HG03439 (cell line): ENCODE data around the gene TMCC2.

ENCODE experiments used
- ATAC-seq: cut with Tn5 transposase; IDR thresholded peaks from one replicate; pipeline ENCODE4 v1.9.1; 2021; ENCODE audit warnings: mild to moderate bottlenecking, moderate library complexity; ENCODE audit not compliant: unreplicated experiment

The TMCC2 gene

DNA sequence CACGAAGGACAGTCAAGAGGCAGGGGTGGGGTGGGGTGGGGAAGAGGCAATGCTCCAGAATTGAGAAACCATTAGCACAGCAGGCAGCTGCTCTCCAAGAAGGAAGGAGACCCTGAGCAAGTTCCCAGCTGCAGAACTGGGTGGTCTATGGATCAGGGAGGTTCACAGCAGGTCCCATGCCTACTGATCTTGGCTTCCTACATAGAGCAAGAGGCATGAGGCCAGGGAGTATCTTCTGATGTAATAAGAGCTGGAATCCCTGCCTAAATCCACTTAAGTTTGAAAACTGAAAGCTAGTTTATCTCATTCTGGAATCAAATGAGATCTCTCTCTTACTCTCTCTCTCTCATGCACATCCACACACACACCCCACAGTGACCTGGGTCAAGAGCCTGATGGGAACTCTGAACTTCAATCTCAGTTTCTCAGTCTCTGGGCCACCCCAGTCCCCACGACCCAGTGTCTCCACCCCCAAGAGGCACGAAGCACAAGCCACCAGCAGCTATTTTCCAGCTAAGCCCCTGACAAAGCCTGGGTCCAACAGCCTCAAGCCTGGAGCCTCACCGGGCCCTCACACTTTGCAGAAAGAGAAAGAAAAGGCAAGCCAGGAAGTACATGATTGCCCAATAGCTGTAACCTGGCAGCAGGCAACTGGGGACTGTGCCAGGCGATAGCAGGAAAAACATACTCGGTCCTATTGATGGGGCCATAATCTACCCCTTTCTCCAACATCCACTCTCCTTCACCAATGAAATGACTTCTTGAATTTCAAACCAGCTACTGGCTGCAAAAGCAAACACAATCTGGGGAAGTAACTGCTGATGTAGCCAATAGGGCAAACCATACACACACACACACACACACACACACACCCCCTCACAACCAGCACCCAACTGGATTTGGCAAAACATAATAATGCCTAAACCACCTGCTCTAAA, 91.6 kb downstream of the TMCC2 start:
- no peak for ATAC-seq

DNA sequence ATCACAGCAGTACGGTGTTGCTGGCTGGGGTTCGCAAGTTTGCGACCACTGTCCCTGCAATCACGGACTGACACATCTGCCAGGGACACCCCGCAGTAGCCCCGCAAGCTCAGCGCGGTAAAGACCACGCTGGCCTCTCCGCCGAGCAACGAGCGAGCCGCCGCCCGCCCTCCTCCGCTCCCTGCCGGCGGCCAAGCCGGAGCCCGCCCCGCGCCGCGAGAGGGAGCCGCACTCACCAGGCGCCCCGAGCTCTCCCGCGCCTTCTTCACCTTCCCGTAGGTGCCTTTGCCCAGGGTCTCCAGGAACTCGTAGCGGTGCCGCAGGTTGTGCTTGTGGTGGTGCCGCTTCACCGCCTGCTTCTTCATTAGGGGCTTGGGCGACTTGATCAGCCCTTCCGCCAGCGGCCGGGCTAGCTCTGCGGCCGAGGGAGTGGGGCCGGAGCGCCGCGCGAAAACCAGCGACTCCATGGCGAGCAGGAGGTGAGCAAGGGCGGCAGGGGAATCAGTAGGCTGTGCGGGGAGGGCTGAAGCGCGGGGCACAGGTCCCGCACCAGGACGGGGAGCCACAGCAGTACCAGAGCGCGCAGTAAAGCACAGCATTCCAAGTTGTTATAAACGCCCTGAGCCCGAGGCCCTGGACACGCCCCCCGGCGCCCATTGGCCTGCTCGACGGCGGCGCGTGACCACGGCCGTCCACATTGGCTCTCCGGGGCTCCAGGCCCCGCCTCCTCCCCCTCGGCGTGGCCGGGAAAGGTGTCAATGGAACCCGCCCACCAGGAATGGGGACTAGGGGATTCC, 93.6 kb downstream of the TMCC2 start, which contains the start of gene NUAK2:
NUAK2 (minus strand) TSS at position 584 of the 797 bp plus-strand sequence; CDS start at position 467, 117 bp downstream.
- ATAC-seq, result no peak

GRCh38 chr1:205321959-205322283, 94.2 kb downstream of the TMCC2 start:
- ATAC-seq, result no peak
